ENCODE data around the gene NHP2.
A peak's percentile ranks its signal among the peaks of the same experiment; 100 is the strongest.

Gene NHP2

DNA sequence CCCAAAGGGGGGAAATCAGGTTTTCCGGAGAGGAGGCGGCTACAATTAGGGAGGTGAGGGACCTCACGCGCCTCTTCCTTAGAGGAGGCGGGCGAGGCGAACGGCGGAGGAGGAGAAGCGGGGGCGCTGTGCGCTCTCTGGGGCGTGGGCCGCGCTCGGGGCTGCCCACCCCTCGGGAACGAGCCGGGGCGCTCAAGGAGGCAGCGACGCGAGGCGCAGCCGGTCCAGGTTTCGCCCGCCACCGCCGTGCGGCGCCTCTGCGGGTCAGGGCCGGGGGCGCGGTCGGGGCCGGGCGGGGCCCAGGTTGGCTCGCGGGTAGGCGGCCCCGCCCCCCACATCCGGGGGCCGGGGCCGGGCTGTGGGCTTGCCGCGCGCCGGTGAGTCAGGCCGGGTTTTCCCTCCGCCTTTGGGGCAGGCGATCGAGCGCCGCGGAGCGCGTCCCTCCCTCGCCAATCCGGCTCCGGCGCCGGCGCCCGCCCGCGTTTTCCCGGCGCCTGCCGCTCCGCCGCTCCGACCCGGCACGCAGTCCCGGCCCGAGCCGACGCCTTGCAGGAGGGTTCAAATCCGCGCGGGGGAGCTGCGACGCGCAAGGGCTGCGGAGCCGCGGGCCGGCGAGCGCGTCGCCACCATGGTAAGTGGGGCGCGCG is 40.4 kb downstream of the NHP2 start, which contains the start of gene N4BP3:
Gene N4BP3, plus strand, starts transcription at position 392 of the 647 bp plus-strand sequence. CDS start 6,052 bp downstream, outside the sequence.
- DNase-seq: peak; percentile 28

GRCh38 chr5:178112545-178112944 is 41.1 kb downstream of the NHP2 start:
- no peak for DNase-seq

DNA sequence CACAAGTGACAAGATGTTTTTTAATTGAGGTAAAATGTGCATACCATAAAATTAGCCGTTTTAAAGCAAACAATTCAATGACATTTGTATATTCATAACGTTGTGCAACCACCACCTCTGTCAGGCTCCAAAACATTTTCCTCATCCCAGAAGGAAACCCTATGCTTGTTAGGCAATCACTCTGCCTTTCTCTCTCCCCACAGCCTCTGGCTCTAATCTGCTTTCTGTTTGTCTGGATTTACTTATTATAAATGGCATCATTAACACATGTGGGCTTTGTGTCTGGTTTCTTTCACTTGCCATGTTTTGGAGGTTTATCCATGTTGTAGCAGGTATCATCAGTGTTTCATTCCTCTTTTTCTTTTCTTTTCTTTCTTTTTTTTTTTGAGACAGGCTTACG is 41.8 kb downstream of the NHP2 start:
- no peak for DNase-seq

DNA sequence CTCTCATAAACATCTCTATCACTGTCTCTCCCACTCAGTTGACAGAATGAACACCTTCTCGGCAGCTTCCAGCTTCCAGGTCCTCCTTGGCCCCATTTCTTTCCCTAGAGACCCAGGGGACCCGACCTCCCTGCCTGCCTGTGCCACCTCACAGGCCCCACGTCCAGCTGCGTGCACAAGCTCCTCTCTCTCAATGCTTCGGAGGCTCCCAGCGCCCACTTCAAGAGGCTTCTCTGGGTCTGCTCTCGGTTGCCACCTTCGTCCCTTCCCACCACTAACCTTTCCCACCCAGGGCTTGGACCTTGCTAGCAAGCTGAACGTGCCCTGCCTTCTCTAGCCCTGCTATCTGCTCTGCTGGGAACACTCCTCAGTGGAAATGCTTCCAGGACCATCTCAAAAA is 43.2 kb downstream of the NHP2 start:
- no peak for DNase-seq

GRCh38 chr5:178108966-178109365 is 44.7 kb downstream of the NHP2 start:
- no peak for DNase-seq

DNA sequence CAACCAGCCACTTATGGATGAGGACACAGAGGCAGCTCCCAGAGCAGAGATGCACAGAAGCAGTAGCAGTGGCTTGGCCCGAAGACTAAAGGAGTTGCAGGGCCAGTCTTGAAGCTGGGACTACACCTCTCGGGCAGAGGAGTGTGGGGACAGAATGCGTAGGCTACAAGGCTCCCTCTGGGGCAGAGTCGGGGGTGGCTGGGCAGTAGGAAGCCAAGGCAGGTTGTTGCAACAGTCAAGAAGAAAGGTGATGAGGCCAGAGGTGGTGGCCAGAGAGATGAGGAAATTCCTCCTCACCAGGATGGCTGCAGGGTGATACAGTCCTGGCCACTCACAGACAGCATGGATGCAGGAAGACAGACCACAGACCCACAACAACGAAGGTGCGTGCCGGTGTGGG is 45.2 kb downstream of the NHP2 start:
- no peak for DNase-seq

- DNase-seq: no peak
Observed at GRCh38 chr5:178107756-178108310, 45.9 kb downstream of the NHP2 start.

DNA sequence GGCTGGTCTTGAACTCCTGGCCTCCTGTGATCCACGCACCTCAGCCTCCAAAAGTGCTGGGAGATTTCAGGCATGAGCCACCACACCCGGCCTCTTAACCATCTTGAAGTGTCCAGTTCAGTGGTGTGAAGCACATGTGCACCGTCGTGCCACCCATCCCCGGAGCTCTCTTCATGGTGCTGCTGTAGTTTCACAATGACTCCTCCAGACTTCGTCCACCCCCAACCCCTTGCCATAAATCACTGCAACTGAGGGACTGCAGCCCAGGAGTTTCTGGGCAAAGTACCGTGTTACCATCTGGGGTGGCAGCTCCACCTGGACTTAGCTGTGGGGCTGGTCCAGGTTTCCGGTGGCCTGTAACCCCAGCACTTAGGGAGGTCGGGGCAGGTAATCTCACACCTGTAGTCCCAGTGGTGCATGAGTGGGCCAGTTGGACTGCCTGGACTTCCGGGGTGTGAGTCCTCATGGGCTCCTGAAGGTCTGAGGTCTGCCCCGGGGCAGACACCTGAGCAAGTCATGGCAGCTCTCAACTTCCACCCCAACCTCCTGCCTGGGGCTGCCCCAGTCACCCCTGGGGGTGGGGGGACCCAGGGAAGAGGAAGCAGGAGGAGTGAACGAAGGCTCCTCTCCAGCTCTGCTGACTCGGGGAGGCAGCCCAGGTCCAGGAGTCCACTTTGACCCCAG is 47.0 kb downstream of the NHP2 start:
- DNase-seq: no peak

- DNase-seq: no peak
Observed at GRCh38 chr5:178106086-178106485, 47.6 kb downstream of the NHP2 start.

DNA sequence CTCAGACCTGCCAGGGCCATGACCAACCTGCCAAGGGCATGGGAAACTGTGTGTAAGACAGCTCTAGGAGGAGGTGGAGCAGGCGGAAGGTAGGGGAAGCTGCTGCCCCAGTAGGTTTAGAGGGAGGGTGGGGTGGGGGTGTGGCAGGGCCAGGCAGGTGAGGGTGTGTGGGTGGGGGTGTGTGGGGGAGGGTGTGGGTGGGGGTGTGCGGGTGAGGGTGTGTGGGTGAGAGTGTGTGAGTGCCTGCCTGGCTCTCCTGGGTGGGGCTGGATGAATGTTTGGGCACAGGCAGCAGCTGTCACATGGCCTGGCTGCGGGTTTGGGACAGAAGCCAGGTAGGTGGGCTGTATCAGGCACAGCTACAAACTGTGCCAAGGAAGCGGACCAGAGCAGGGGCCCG is 49.2 kb downstream of the NHP2 start:
- peak; percentile 1 for DNase-seq

DNA sequence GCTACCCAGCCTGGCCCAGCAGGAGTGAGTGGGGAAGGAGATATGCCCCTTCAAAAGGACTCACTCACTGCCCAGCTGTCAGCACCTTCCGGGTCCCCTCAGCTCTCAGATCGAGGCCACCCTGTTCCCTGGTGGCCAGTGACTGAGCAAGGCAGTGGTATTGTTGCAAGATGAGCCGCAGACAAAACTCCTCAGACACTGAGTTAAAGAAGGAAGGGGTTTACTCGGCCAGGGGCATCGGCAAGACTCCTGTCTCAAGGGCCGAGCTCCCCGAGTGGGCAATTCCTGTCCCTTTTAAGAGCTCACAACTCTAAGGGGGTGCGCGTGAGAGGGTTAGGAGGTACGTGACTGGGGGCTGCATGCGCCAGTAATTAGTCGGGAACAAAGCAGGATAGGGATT is 50.1 kb downstream of the NHP2 start:
- no peak for DNase-seq

Data from NCI-H1694 treated with DMSO at 0.1 percent for 48 hours (cell line).